GM23338 (cell line): Measurements from ENCODE around the gene ZNF776. TPM values are rescaled to one million over a fixed set of nuclear protein-coding genes. Genes with fewer than 3 reads are reported as not detected.
A peak's percentile ranks its signal among the peaks of the same experiment; 100 is the strongest.
"Not testable (repeated sequence)": the region's sequence is repeated elsewhere in the genome, so short reads cannot be mapped to it uniquely, and the experiment has no call there.

ENCODE experiments used
- ATAC-seq: fragments of 200-7000 bp; cut with Tn5 transposase; 3 replicates; pipeline ENCODE4 v1.9.1; 2020
- DNase-seq: peaks from one replicate; pipeline ENCODE4 v3.0.0-alpha.2; 2015; ENCODE audit warnings: low spot score
- H2AFZ ChIP-seq: fragments of 200-600 bp; sonication (generic); 2 replicates; pipeline ENCODE4 v1.8.0; 2016; ENCODE audit warnings: antibody characterized with exemption, mild to moderate bottlenecking, moderate library complexity
- H3F3A ChIP-seq: fragments of 200-600 bp; sonication (generic); replicated peaks from 2 replicates; pipeline ENCODE4 v1.8.0; 2017; ENCODE audit warnings: antibody characterized with exemption, mixed run types, low read depth
- H3K27ac ChIP-seq: fragments of 200-600 bp; sonication (generic); 2 replicates; pipeline ENCODE4 v1.6.1; 2016; ENCODE audit warnings: low read depth
- H3K27me3 ChIP-seq: fragments of 200-600 bp; sonication (generic); 2 replicates; pipeline ENCODE4 v1.8.0; 2016; ENCODE audit warnings: mild to moderate bottlenecking, mixed run types, moderate library complexity; ENCODE audit not compliant: insufficient read depth
- H3K36me3 ChIP-seq: fragments of 200-600 bp; sonication (generic); 2 replicates; pipeline ENCODE4 v1.8.0; 2016; ENCODE audit warnings: mild to moderate bottlenecking; ENCODE audit not compliant: insufficient read depth
- H3K4me1 ChIP-seq: fragments of 200-600 bp; sonication (generic); 2 replicates; pipeline ENCODE4 v1.8.0; 2016; ENCODE audit warnings: mild to moderate bottlenecking, moderate library complexity; ENCODE audit not compliant: insufficient read depth
- H3K4me2 ChIP-seq: fragments of 200-600 bp; sonication (generic); 2 replicates; pipeline ENCODE4 v1.7.1; 2017; ENCODE audit warnings: mixed run types
- H3K4me3 ChIP-seq: fragments of 200-600 bp; sonication (generic); 2 replicates; pipeline ENCODE4 v1.6.1; 2016; ENCODE audit warnings: mixed run types
- H3K79me2 ChIP-seq: fragments of 200-600 bp; sonication (generic); replicated peaks from 2 replicates; pipeline ENCODE4 v1.8.0; 2017; ENCODE audit warnings: mild to moderate bottlenecking; ENCODE audit not compliant: insufficient read depth
- H3K9me2 ChIP-seq: fragments of 200-600 bp; sonication (generic); 2 replicates; pipeline ENCODE4 v1.8.0; 2017; ENCODE audit not compliant: insufficient read depth
- H4K20me1 ChIP-seq: fragments of 200-600 bp; sonication (generic); replicated peaks from 2 replicates; pipeline ENCODE4 v1.8.0; 2017; ENCODE audit warnings: mild to moderate bottlenecking; ENCODE audit not compliant: insufficient read depth
- H3K27ac Mint-ChIP-seq: 2 replicates; pipeline ENCODE4 v1.8.0; 2020; ENCODE audit warnings: inconsistent platforms, mild to moderate bottlenecking, moderate library complexity, mixed read lengths
- H3K27me3 Mint-ChIP-seq: 3 replicates; pipeline ENCODE4 v1.8.0; 2022; ENCODE audit warnings: low read depth, mild to moderate bottlenecking, moderate library complexity, mixed read lengths, inconsistent platforms; ENCODE audit not compliant: insufficient read depth, poor library complexity
- H3K36me3 Mint-ChIP-seq: 3 replicates; pipeline ENCODE4 v1.8.0; 2021; ENCODE audit warnings: low read depth, mild to moderate bottlenecking, inconsistent platforms, moderate library complexity, mixed read lengths
- H3K4me1 Mint-ChIP-seq: 3 replicates; pipeline ENCODE4 v1.8.0; 2020; ENCODE audit warnings: mild to moderate bottlenecking, inconsistent platforms, mixed read lengths
- H3K4me3 Mint-ChIP-seq: 3 replicates; pipeline ENCODE4 v1.8.0; 2021; ENCODE audit warnings: moderate library complexity, mild to moderate bottlenecking, inconsistent platforms, mixed read lengths
- H3K9me3 Mint-ChIP-seq: 3 replicates; pipeline ENCODE4 v1.8.0; 2020; ENCODE audit warnings: moderate library complexity, mild to moderate bottlenecking, inconsistent platforms, mixed read lengths
- JUNB ChIP-seq: IDR thresholded peaks from one replicate; pipeline ENCODE4 v1.6.1; 2016; ENCODE audit warnings: antibody characterized with exemption; ENCODE audit not compliant: unreplicated experiment
- NANOG ChIP-seq: IDR thresholded peaks from 2 replicates; pipeline ENCODE4 v1.6.1; 2016; ENCODE audit warnings: antibody characterized with exemption, borderline replicate concordance
- POLR2AphosphoS5 ChIP-seq: IDR thresholded peaks from 2 replicates; pipeline ENCODE4 v1.6.1; 2016; ENCODE audit warnings: antibody characterized with exemption, low read depth
- STAT1 ChIP-seq: IDR thresholded peaks from one replicate; pipeline ENCODE4 v1.6.1; 2016; ENCODE audit warnings: antibody characterized with exemption; ENCODE audit not compliant: unreplicated experiment
- ZNF331 ChIP-seq: fragments of 250-450 bp; sonication (Bioruptor Pico); IDR thresholded peaks from 2 replicates; pipeline ENCODE4 v1.5.0; 2020; ENCODE audit warnings: low read depth, mild to moderate bottlenecking, moderate library complexity
- polyA plus RNA-seq: library from polyadenylated mRNA; unstranded; fragments of >200 nt; fragmentation: Nextera tagmentation; extraction: Ambion mirVana; gene quantifications from 2 replicates; pipeline ENCODE4 v1.2.1, GENCODE V29; 2016
- total RNA-seq: library from RNA; depleted of rRNA; stranded (reverse); fragments of >200 nt; shearing (Covaris generic); gene quantifications from 2 replicates; pipeline ENCODE4 v1.2.3, GENCODE V29; 2014
- TF ChIP-seq, protein P1 (sequence below): IDR thresholded peaks from 2 replicates; pipeline ENCODE4 v1.6.1; 2016; ENCODE audit warnings: antibody characterized with exemption
- TF ChIP-seq, protein P2 (sequence below): IDR thresholded peaks from one replicate; pipeline ENCODE4 v1.6.1; 2018; ENCODE audit warnings: antibody characterized with exemption; ENCODE audit not compliant: unreplicated experiment
- TF ChIP-seq, protein P3 (sequence below), 2 experiments: fragments of 200-600 bp in 1 of 2; sonication (generic) in 1 of 2; conservative IDR thresholded peaks; 2 replicates each; pipeline versions ENCODE4 v1.5.1 to v1.6.1; 2016 to 2017; ENCODE audit warnings: antibody characterized with exemption in 2 of 2, low read depth in 2 of 2, mild to moderate bottlenecking in 2 of 2, moderate library complexity in 1 of 2

Gene ZNF776
- total and polyA plus RNA-seq, 2 experiments from 2014 or later = 5.9 to 19.4 TPM

DNA sequence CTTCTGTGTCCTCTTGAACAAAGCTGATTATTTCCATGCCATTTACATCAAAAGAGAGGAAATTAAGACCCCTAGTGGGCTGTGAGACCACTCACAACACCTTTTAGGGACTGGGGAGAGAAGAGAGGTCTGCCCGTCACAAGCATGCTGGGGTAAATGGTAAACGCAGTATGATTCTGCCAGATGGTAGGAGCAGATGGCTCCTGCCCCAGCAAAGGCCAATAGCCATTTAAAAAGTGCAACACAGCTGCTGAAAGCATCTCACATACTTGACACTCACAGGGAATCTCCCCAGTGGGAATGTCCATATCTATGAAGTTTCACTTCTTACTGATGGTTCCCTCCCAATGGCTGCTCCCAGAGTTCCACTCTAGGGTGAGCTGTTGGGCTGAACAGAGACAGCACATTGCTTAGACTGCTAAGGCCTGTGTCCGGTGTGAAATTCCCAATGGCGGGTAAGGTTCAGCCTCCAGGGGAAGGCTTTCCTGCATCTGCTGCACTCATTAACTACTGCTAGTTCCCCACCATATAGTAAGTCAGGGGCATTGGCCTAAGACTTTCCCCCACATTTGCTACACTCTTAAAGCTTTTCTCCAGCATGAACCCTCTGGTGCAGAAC lies 26.6 kb upstream of the ZNF776 start (continued):
- TF ChIP-seq, protein P1, sequence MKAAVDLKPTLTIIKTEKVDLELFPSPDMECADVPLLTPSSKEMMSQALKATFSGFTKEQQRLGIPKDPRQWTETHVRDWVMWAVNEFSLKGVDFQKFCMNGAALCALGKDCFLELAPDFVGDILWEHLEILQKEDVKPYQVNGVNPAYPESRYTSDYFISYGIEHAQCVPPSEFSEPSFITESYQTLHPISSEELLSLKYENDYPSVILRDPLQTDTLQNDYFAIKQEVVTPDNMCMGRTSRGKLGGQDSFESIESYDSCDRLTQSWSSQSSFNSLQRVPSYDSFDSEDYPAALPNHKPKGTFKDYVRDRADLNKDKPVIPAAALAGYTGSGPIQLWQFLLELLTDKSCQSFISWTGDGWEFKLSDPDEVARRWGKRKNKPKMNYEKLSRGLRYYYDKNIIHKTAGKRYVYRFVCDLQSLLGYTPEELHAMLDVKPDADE = no peak
- TF ChIP-seq NANOG (no peak), ZNF331 (CRISPR knock-in tag) (no peak), STAT1 (no peak), JUNB (no peak), POLR2AphosphoS5 (no peak)

DNA sequence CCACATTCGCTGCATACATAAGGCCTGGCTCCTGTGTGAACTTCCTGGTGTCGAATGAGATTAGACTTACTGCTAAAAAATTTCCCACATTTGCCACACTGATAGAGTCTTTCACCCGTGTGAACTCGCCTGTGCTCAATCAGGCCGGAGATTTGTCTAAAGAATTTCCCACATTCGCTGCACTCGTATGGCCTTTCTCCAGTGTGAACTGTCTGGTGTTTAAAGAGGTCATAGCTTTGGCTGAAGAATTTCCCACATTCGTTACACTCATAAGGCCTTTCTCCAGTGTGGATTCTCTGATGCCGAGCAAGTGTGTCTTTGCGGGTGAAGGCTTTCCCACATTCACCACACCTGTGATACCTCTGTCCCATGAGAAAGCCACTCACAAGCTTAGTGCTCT lies 25.7 kb upstream of the ZNF776 start:
- H3K4me1 ChIP-seq = no peaks in the 10 kb centered on the region
- no peak overlapping the region for H3K27ac ChIP-seq
- 0 out of 2 replicates have a peak, but pooled peaks cover 2% of the 10 kb centered on the region for H3K9me2 ChIP-seq
- Mint-ChIP-seq H3K4me1 (peaks cover 12% of the 10 kb centered on the region), H3K27ac (no peak overlapping the region), H3K27me3 (no peaks in the 10 kb centered on the region), H3K4me3 (no peak overlapping the region), H3K9me3 (peaks cover 12% of the 10 kb centered on the region; the same call in 2 of the 3 replicates), H3K36me3 (peaks cover 49% of the 10 kb centered on the region)
- H4K20me1 ChIP-seq = no peaks in the 10 kb centered on the region
- DNase-seq = no peak
- H2AFZ ChIP-seq = no peak overlapping the region
- peaks cover 12% of the 10 kb centered on the region; the same call in 1 of the 2 replicates for H3K36me3 ChIP-seq
- no peak for ATAC-seq
- H3K4me2 ChIP-seq = no peak overlapping the region
- H3K4me3 ChIP-seq = no peak overlapping the region
- H3F3A ChIP-seq = no peaks in the 10 kb centered on the region
- H3K79me2 ChIP-seq = 0 out of 2 replicates have a peak, but pooled peaks cover 6% of the 10 kb centered on the region
- H3K27me3 ChIP-seq = no peaks in the 10 kb centered on the region
- TF ChIP-seq ZNF331 (CRISPR knock-in tag) (no peak), NANOG (no peak), STAT1 (no peak), POLR2AphosphoS5 (no peak), JUNB (no peak)
- TF ChIP-seq, protein P2, sequence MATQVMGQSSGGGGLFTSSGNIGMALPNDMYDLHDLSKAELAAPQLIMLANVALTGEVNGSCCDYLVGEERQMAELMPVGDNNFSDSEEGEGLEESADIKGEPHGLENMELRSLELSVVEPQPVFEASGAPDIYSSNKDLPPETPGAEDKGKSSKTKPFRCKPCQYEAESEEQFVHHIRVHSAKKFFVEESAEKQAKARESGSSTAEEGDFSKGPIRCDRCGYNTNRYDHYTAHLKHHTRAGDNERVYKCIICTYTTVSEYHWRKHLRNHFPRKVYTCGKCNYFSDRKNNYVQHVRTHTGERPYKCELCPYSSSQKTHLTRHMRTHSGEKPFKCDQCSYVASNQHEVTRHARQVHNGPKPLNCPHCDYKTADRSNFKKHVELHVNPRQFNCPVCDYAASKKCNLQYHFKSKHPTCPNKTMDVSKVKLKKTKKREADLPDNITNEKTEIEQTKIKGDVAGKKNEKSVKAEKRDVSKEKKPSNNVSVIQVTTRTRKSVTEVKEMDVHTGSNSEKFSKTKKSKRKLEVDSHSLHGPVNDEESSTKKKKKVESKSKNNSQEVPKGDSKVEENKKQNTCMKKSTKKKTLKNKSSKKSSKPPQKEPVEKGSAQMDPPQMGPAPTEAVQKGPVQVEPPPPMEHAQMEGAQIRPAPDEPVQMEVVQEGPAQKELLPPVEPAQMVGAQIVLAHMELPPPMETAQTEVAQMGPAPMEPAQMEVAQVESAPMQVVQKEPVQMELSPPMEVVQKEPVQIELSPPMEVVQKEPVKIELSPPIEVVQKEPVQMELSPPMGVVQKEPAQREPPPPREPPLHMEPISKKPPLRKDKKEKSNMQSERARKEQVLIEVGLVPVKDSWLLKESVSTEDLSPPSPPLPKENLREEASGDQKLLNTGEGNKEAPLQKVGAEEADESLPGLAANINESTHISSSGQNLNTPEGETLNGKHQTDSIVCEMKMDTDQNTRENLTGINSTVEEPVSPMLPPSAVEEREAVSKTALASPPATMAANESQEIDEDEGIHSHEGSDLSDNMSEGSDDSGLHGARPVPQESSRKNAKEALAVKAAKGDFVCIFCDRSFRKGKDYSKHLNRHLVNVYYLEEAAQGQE = no peak

DNA sequence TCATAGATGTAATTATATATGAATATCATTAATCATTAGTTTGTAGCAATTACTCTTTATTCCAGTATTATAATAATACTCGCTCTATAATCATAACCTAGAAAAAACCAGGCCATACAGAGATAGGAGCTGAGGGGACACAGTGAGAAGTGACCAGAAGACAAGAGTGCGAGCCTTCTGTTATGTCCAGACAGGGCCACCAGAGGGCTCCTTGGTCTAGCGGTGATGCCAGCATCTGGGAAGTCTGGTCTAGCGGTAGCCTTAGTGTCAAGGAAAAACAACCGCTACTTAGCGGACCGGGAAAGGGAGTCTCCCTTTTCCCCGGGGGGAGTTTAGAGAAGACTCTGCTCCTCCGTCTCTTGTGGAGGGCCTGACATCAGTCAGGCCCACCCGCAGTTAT lies 8.3 kb upstream of the ZNF776 start:
- not testable (repeated sequence) for H3K27ac Mint-ChIP-seq, H3K36me3 Mint-ChIP-seq, H3K9me3 Mint-ChIP-seq, H3K4me1 Mint-ChIP-seq, H3K27ac ChIP-seq, H3K4me3 ChIP-seq, H3K27me3 Mint-ChIP-seq, H3K4me1 ChIP-seq, H3K4me3 Mint-ChIP-seq, H3K36me3 ChIP-seq, H3K79me2 ChIP-seq, H3K4me2 ChIP-seq, H4K20me1 ChIP-seq, H3F3A ChIP-seq, H3K9me2 ChIP-seq
- H2AFZ ChIP-seq = 0 out of 2 replicates have a peak overlapping the region, but pooled peaks have one; percentile 47
- TF ChIP-seq, protein P3, sequence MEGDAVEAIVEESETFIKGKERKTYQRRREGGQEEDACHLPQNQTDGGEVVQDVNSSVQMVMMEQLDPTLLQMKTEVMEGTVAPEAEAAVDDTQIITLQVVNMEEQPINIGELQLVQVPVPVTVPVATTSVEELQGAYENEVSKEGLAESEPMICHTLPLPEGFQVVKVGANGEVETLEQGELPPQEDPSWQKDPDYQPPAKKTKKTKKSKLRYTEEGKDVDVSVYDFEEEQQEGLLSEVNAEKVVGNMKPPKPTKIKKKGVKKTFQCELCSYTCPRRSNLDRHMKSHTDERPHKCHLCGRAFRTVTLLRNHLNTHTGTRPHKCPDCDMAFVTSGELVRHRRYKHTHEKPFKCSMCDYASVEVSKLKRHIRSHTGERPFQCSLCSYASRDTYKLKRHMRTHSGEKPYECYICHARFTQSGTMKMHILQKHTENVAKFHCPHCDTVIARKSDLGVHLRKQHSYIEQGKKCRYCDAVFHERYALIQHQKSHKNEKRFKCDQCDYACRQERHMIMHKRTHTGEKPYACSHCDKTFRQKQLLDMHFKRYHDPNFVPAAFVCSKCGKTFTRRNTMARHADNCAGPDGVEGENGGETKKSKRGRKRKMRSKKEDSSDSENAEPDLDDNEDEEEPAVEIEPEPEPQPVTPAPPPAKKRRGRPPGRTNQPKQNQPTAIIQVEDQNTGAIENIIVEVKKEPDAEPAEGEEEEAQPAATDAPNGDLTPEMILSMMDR (conservative IDR thresholded peaks at IDR 0.05; ENCODE audit: low read depth in 2 of 2) = peak; percentile 67 to 69
- ATAC-seq = peak; percentile 89
- peak; percentile 76 for DNase-seq
- peaks cover 13% of the 10 kb centered on the region; the same call in 1 of the 2 replicates for H3K27me3 ChIP-seq

DNA sequence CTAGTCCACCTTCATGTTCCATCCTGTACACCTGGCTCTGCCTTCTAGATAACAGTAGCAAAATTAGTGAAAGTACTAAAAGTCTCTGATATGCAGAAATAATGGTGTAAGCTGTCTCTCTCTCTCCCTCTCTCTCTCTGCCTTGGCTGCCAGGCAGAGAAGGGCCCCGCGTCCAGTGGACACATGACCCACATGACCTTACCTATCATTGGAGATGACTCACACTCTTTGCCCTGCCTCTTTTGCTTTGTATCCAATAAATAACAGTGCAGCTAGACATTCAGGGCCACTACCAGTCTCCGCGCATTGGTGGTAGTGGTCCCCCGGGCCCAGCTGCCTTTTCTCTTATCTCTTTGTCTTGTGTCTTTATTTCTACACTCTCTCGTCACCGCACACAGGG lies 7.8 kb upstream of the ZNF776 start:
- not testable (repeated sequence) for H3K79me2 ChIP-seq, H3K9me3 Mint-ChIP-seq, H3K27me3 ChIP-seq, DNase-seq, H4K20me1 ChIP-seq, H3K27ac ChIP-seq, H3K4me2 ChIP-seq, H3K36me3 Mint-ChIP-seq, H3K4me3 ChIP-seq, H3K27me3 Mint-ChIP-seq, H3K9me2 ChIP-seq, H3F3A ChIP-seq, ATAC-seq, H3K27ac Mint-ChIP-seq, H3K4me1 ChIP-seq, H3K36me3 ChIP-seq, H3K4me1 Mint-ChIP-seq
- H2AFZ ChIP-seq = 0 out of 2 replicates have a peak overlapping the region, but pooled peaks have one; percentile 47
- H3K4me3 Mint-ChIP-seq = peak overlapping the region; percentile 1; the same call in 1 of the 3 replicates
